CD4-positive, alpha-beta memory T cell (primary cell): Measurements from ENCODE around the gene EPHB1. TPM values are rescaled to one million over a fixed set of nuclear protein-coding genes. Genes with fewer than 3 reads are reported as not detected.

Experiments used
- CTCF ChIA-PET: fragments of 350-600 bp; sonication (Branson Sonifier 250); formaldehyde crosslinking; loops from one replicate; lab custom pipeline; 2021; ENCODE audit warnings: inconsistent platforms; ENCODE audit not compliant: partially characterized antibody; lab: Charles Lee
- POLR2A ChIA-PET: fragments of 350-600 bp; sonication (Branson Sonifier 250); formaldehyde crosslinking; loops from one replicate; lab custom pipeline; 2021; ENCODE audit not compliant: partially characterized antibody; lab: Charles Lee
- DNase-seq, 5 donors: peaks; one replicate each; pipeline versions ENCODE4 v3.0.0 to v3.0.0-alpha.2; 2020 to 2022; ENCODE audit warnings: mixed read lengths in 1 of 5
- H3K27ac ChIP-seq: one replicate; pipeline ENCODE4 v1.7.0; 2013; ENCODE audit warnings: low read depth, low read length
- H3K27me3 ChIP-seq: 2 replicates; pipeline ENCODE4 v1.7.0; 2013; ENCODE audit warnings: mild to moderate bottlenecking, low read length, moderate library complexity; ENCODE audit not compliant: insufficient read depth
- H3K36me3 ChIP-seq: 2 replicates; pipeline ENCODE4 v1.7.0; 2013; ENCODE audit warnings: mild to moderate bottlenecking, low read length, moderate library complexity; ENCODE audit not compliant: insufficient read depth
- H3K4me1 ChIP-seq: 2 replicates; pipeline ENCODE4 v1.7.0; 2013; ENCODE audit warnings: mild to moderate bottlenecking, low read length, moderate library complexity; ENCODE audit not compliant: insufficient read depth
- H3K4me3 ChIP-seq, 2 donors: one replicate each; pipeline ENCODE4 v1.7.0; 2013; ENCODE audit warnings: low read length in 2 of 2, mild to moderate bottlenecking in 1 of 2
- H3K9me3 ChIP-seq, 2 donors: one replicate each; pipeline ENCODE4 v1.7.0; 2013; ENCODE audit warnings: low read length in 2 of 2, control low read depth in 1 of 2; ENCODE audit not compliant: control insufficient read depth in 1 of 2
- H3K27ac Mint-ChIP-seq, 7 donors: one replicate each; pipeline ENCODE4 v1.8.0; 2020 to 2021; ENCODE audit warnings: mixed read lengths in 7 of 7, mild to moderate bottlenecking in 6 of 7, inconsistent platforms in 3 of 7, moderate library complexity in 3 of 7
- H3K27me3 Mint-ChIP-seq, 2 donors: one replicate each; pipeline ENCODE4 v1.8.0; 2020 to 2021; ENCODE audit warnings: mixed read lengths in 2 of 2
- H3K36me3 Mint-ChIP-seq, 2 donors: one replicate each; pipeline ENCODE4 v1.8.0; 2020 to 2021; ENCODE audit warnings: mixed read lengths in 2 of 2, inconsistent platforms in 1 of 2, mild to moderate bottlenecking in 1 of 2
- H3K4me1 Mint-ChIP-seq, 4 donors: one replicate each; pipeline ENCODE4 v1.8.0; 2020 to 2021; ENCODE audit warnings: mixed read lengths in 4 of 4, mild to moderate bottlenecking in 1 of 4
- H3K4me3 Mint-ChIP-seq, 8 donors: one replicate each; pipeline ENCODE4 v1.8.0; 2020 to 2021; ENCODE audit warnings: mixed read lengths in 8 of 8, mild to moderate bottlenecking in 7 of 8, moderate library complexity in 6 of 8, inconsistent platforms in 3 of 8
- H3K9me3 Mint-ChIP-seq, 8 donors: one replicate each; pipeline ENCODE4 v1.8.0; 2020 to 2021; ENCODE audit warnings: mixed read lengths in 8 of 8, mild to moderate bottlenecking in 5 of 8, inconsistent platforms in 3 of 8, moderate library complexity in 1 of 8
- intact Hi-C: fragments of 100-400 bp; cut with micrococcal nuclease; formaldehyde crosslinking; loops from one replicate; pipeline ENCODE4 v1.15.1; 2023
- polyA plus RNA-seq, 2 donors: library from polyadenylated mRNA; unstranded; fragments of 300-500 nt; fragmentation: Illumina TruSeq; gene quantifications; one replicate each; pipeline ENCODE4 v1.2.3, GENCODE V29; 2021
- total RNA-seq, 2 experiments: library from RNA; stranded (reverse); gene quantifications; one replicate each; pipeline ENCODE4 v1.2.3, GENCODE V29; 2021

EPHB1 gene
- total and polyA plus RNA-seq, 4 experiments from 2014 or later, result 0.30 to 0.69 (median 0.43) TPM; not detected in 1

- no peaks in the 10 kb centered on the region for H3K36me3 ChIP-seq
- ChIA-PET CTCF (no interaction called here), POLR2A (no interaction called here)
- H3K4me3 Mint-ChIP-seq, result no peak overlapping the region
- H3K27me3 ChIP-seq, result no peaks in the 10 kb centered on the region
- no peaks in the 10 kb centered on the region for H3K36me3 Mint-ChIP-seq
- H3K9me3 Mint-ChIP-seq, result peaks cover 0 to 3% (median 0%) of the 10 kb centered on the region in 8 donors
- no peaks in the 10 kb centered on the region for H3K27me3 Mint-ChIP-seq
- intact Hi-C loops, result no loop called here
- no peak for DNase-seq
- no peaks in the 10 kb centered on the region for H3K9me3 ChIP-seq
- H3K4me1 ChIP-seq, result no peaks in the 10 kb centered on the region
- no peak overlapping the region for H3K4me3 ChIP-seq
- H3K27ac Mint-ChIP-seq, result no peak overlapping the region
- H3K27ac ChIP-seq, result no peak overlapping the region
- no peaks in the 10 kb centered on the region for H3K4me1 Mint-ChIP-seq
These were observed 476.3 kb downstream of the EPHB1 start for GRCh38 chr3:135271177-135272025.

DNA sequence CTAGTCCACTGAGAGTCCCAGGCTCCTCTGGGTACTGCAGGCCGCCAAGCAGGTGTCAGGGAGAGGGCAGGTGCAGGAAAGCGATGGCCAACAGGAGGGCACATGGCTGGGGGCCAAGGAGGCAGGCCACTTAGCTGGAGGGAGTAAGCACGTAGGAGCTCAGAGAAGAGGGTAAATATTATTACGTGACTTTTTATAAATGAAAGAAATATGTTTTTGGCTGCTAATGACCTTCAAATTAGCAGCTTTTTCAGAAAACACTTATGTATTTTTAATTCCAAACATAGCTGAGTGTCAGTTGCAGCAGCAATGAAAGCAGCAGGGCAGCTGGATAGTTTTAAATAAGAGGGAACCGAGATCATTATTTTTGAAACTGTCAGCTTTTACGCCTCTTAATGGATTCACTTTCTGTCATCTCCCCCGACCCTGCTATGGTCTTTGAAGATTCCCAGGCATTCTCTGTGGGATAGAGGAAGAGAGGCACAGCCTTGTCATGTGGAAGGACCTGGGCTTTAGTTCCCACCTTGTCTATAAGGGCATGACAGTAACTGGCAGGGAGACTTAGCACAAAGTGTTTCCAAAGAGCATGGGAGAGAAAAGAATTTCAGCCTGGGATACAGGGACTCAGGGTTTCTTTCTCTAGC, 477.1 kb downstream of the EPHB1 start:
- DNase-seq, result no peak
- H3K9me3 ChIP-seq, result no peaks in the 10 kb centered on the region
- Mint-ChIP-seq H3K9me3 (peaks cover 0 to 3% (median 0%) of the 10 kb centered on the region in 8 donors), H3K27ac (no peak overlapping the region), H3K4me3 (no peak overlapping the region), H3K36me3 (no peaks in the 10 kb centered on the region), H3K27me3 (no peaks in the 10 kb centered on the region), H3K4me1 (no peaks in the 10 kb centered on the region)
- intact Hi-C loops, result no loop called here
- no peak overlapping the region for H3K27ac ChIP-seq
- H3K4me3 ChIP-seq, result no peak overlapping the region
- no peaks in the 10 kb centered on the region for H3K4me1 ChIP-seq
- no peaks in the 10 kb centered on the region for H3K27me3 ChIP-seq
- ChIA-PET POLR2A (no interaction called here), CTCF (no interaction called here)
- no peaks in the 10 kb centered on the region for H3K36me3 ChIP-seq

GRCh38 chr3:135292162-135292561, 497.1 kb downstream of the EPHB1 start:
- Histone ChIP-seq H3K27ac (no peak overlapping the region), H3K4me1 (no peaks in the 10 kb centered on the region), H3K4me3 (no peak overlapping the region), H3K36me3 (no peaks in the 10 kb centered on the region), H3K27me3 (no peaks in the 10 kb centered on the region), H3K9me3 (no peaks in the 10 kb centered on the region)
- Mint-ChIP-seq H3K27ac (no peak overlapping the region), H3K4me1 (no peaks in the 10 kb centered on the region), H3K9me3 (peaks cover 0 to 9% (median 2%) of the 10 kb centered on the region in 8 donors), H3K4me3 (no peak overlapping the region), H3K36me3 (no peaks in the 10 kb centered on the region), H3K27me3 (no peaks in the 10 kb centered on the region)
- POLR2A ChIA-PET, result no interaction called here
- DNase-seq, result no peak
- CTCF ChIA-PET, result no interaction called here
- intact Hi-C loops, result no loop called here

DNA sequence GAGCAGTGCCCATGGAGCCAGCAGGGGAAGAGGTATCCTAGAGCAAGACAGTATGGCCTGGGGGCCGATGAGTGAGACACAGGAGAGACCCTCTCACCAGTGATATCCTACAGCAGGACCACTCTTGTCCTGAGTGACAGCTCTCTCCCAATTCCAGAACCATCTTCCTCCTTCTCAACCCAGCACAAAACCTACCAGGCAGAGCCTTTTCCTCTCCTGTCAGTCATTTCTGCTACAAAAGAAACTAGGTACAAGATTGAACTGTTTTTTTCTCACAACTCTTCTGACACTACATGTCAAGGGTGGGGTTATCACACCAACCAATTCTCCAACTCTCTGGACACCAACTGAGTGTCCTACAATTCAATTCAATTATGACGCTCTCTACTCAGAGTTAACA, 506.6 kb downstream of the EPHB1 start:
- Histone ChIP-seq H3K27me3 (no peaks in the 10 kb centered on the region), H3K36me3 (no peaks in the 10 kb centered on the region), H3K27ac (no peak overlapping the region), H3K9me3 (no peaks in the 10 kb centered on the region), H3K4me1 (no peaks in the 10 kb centered on the region), H3K4me3 (no peak overlapping the region)
- Mint-ChIP-seq H3K27me3 (no peaks in the 10 kb centered on the region), H3K9me3 (peaks cover 0 to 7% (median 1%) of the 10 kb centered on the region in 8 donors), H3K4me3 (no peak overlapping the region), H3K36me3 (no peaks in the 10 kb centered on the region), H3K4me1 (no peaks in the 10 kb centered on the region), H3K27ac (no peak overlapping the region)
- no peak for DNase-seq
- ChIA-PET POLR2A (no interaction called here), CTCF (no interaction called here)
- intact Hi-C loops, result no loop called here

- intact Hi-C loops, result no loop called here
- Histone ChIP-seq H3K27ac (no peak overlapping the region), H3K27me3 (no peaks in the 10 kb centered on the region), H3K4me3 (no peak overlapping the region), H3K9me3 (no peaks in the 10 kb centered on the region), H3K36me3 (no peaks in the 10 kb centered on the region), H3K4me1 (no peaks in the 10 kb centered on the region)
- H3K9me3 Mint-ChIP-seq, result peaks cover 0 to 7% (median 3%) of the 10 kb centered on the region in 8 donors
- no peak for DNase-seq
- POLR2A ChIA-PET, result no interaction called here
- H3K27me3 Mint-ChIP-seq, result no peaks in the 10 kb centered on the region
- CTCF ChIA-PET, result no interaction called here
- H3K4me3 Mint-ChIP-seq, result no peak overlapping the region
- H3K36me3 Mint-ChIP-seq, result no peaks in the 10 kb centered on the region
- no peaks in the 10 kb centered on the region for H3K4me1 Mint-ChIP-seq
- H3K27ac Mint-ChIP-seq, result no peak overlapping the region
These were observed 509.3 kb downstream of the EPHB1 start for GRCh38 chr3:135304378-135304777.

Other genes starting within 250 kb of the EPHB1 start
- not detected for gene KY, start 144.2 kb upstream of the EPHB1 start, total RNA-seq
- not detected for gene KY, start 144.2 kb upstream of the EPHB1 start, polyA plus RNA-seq